Activated T-cell treated with anti-CD3 and anti-CD28 coated beads, Interleukin-2, amount 50 U/mL, for 4 hours (primary cell): Measurements from ENCODE around the gene P4HA3. TPM values are rescaled to one million over a fixed set of nuclear protein-coding genes. Genes with fewer than 3 reads are reported as not detected.

Experiments used
- ATAC-seq, 2 donors: fragments of 200-7000 bp; cut with Tn5 transposase; one replicate each; pipeline ENCODE4 v1.10.0; 2021
- DNase-seq: peaks from one replicate; pipeline ENCODE4 v3.0.0-alpha.2; 2020
- H3K27me3 Mint-ChIP-seq: one replicate; pipeline ENCODE4 v1.8.0; 2021; ENCODE audit warnings: low read depth, mixed read lengths
- H3K36me3 Mint-ChIP-seq: one replicate; pipeline ENCODE4 v1.8.0; 2022; ENCODE audit warnings: mixed read lengths; ENCODE audit not compliant: insufficient read depth
- H3K4me1 Mint-ChIP-seq: one replicate; pipeline ENCODE4 v1.8.0; 2021; ENCODE audit warnings: low read depth, mixed read lengths
- H3K4me3 Mint-ChIP-seq: one replicate; pipeline ENCODE4 v1.8.0; 2021; ENCODE audit warnings: mild to moderate bottlenecking, moderate library complexity, mixed read lengths
- H3K9me3 Mint-ChIP-seq: one replicate; pipeline ENCODE4 v1.8.0; 2021; ENCODE audit warnings: mixed read lengths
- total RNA-seq, 3 donors: library from RNA; stranded (reverse); gene quantifications; one replicate each; pipeline ENCODE4 v1.2.1, GENCODE V29; 2021

The P4HA3 gene
- total RNA-seq, 3 donors from 2014 or later: not detected

DNA sequence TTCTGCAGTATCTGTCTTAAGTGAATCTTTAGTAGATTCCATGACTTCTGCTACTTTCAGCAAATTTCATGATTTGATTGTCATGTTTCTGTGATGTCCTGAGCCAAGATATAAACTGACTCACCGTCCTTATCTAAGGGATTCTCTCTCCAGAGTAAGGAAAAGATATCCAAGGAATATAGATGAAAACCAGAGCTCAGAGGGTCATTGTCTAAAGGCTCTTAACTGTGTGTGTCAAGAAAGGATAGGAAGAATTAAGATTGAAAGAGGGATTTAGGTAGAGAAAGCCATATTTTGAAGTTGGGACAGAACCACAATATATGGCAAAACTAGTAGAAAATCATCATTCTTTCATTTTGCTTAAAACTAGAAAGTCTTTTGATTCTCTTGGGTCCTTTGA is 89.6 kb downstream of the P4HA3 start:
- Mint-ChIP-seq H3K9me3 (no peaks in the 10 kb centered on the region), H3K36me3 (peaks cover 15% of the 10 kb centered on the region), H3K4me1 (no peaks in the 10 kb centered on the region), H3K27me3 (no peaks in the 10 kb centered on the region), H3K4me3 (no peak overlapping the region)
- DNase-seq (no peak), ATAC-seq (no peak)

DNA sequence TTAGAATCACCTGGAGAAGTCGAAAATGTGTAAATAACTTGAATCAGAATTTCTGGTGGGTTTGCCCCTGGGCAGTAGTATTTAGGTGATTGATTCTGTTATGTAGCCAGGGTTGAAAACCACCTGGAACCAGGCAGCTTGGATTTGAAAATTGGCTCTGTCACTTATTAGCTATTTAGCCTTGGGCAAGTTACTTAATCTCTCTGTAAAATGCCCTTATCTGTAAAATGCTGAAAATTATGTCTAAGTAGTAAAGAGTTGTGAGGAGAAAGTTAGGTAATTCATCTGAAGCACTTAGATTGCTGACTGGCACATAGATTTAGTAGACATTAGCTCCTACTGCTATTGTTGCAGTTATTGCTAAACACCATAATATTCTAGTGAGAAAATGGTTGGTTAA is 91.1 kb downstream of the P4HA3 start:
- Mint-ChIP-seq H3K4me3 (no peak overlapping the region), H3K4me1 (no peaks in the 10 kb centered on the region), H3K36me3 (peaks cover 18% of the 10 kb centered on the region), H3K9me3 (peaks cover 4% of the 10 kb centered on the region), H3K27me3 (no peaks in the 10 kb centered on the region)
- DNase-seq: no peak
- no peak for ATAC-seq

Other genes with a start within 250 kb of the P4HA3 start
- gene C2CD3, start 140.6 kb downstream of the P4HA3 start, total RNA-seq: 10 to 100 TPM; 28.9 to 32.4 (median 29.8) TPM
- 10 to 100 TPM; 27.7 to 38.3 (median 30.4) TPM for gene PPME1, start 140.4 kb downstream of the P4HA3 start, total RNA-seq
- gene PGM2L1, start 86.8 kb upstream of the P4HA3 start, total RNA-seq: 1 to 10 TPM; 8.3 to 9.4 (median 8.7) TPM
- gene KCNE3, start 155.9 kb upstream of the P4HA3 start, total RNA-seq: not detected
- 1 to 10 TPM; 3.2 to 8.1 (median 5.5) TPM for gene LIPT2, start 182.1 kb upstream of the P4HA3 start, total RNA-seq